Upper lobe of left lung (tissue), 6 donors: ENCODE data around the gene CENPM. TPM values are rescaled to one million over a fixed set of nuclear protein-coding genes. Genes with fewer than 3 reads are reported as not detected.

ENCODE experiments used
- ATAC-seq, 2 donors: fragments of 200-7000 bp; cut with Tn5 transposase; one replicate each; pipeline ENCODE4 v1.9.1; 2022; ENCODE audit warnings: mild to moderate bottlenecking in 2 of 2, moderate library complexity in 2 of 2; ENCODE audit not compliant: low FRiP score in 2 of 2
- DNase-seq, 2 donors: peaks; one replicate each; pipeline ENCODE4 v3.0.0-alpha.2; 2019 to 2020
- H3K27ac ChIP-seq, 4 donors: fragments of 200-600 bp; sonication (generic); one replicate each; pipeline ENCODE4 v1.5.1; 2016 to 2019
- H3K27me3 ChIP-seq, 4 donors: fragments of 200-600 bp; sonication (generic); one replicate each; pipeline ENCODE4 v1.5.1; 2017 to 2019
- H3K36me3 ChIP-seq, 4 donors: fragments of 200-600 bp; sonication (generic); one replicate each; pipeline ENCODE4 v1.5.1; 2016 to 2019
- H3K4me1 ChIP-seq, 4 donors: fragments of 200-600 bp; sonication (generic); one replicate each; pipeline ENCODE4 v1.5.1; 2018 to 2019
- H3K4me3 ChIP-seq, 4 donors: fragments of 200-600 bp; sonication (generic); one replicate each; pipeline ENCODE4 v1.5.1; 2017 to 2019; ENCODE audit warnings: mild to moderate bottlenecking in 2 of 4, moderate library complexity in 1 of 4
- H3K9me3 ChIP-seq, 4 donors: fragments of 200-600 bp; sonication (generic); one replicate each; pipeline ENCODE4 v1.5.1; 2018 to 2019
- EP300 ChIP-seq, 4 donors: sonication (generic); formaldehyde crosslinking; IDR thresholded peaks; one replicate each; pipeline ENCODE4 v1.5.1; 2017; ENCODE audit warnings: antibody characterized with exemption in 4 of 4, control low read depth in 2 of 4
- POLR2A ChIP-seq, 4 donors: fragments of 450-650 bp; IDR thresholded peaks; one replicate each; pipeline ENCODE4 v1.5.1; 2016 to 2017; ENCODE audit warnings: antibody characterized with exemption in 4 of 4, mild to moderate bottlenecking in 2 of 4
- POLR2AphosphoS5 ChIP-seq, 2 donors: sonication (generic); formaldehyde crosslinking; IDR thresholded peaks; one replicate each; pipeline ENCODE4 v1.5.1; 2017; ENCODE audit warnings: antibody characterized with exemption in 2 of 2
- WGBS, 2 donors: methylation state at CpG; one replicate each; pipeline ENCODE4 v1.1.5; 2017 to 2018; 5-methylcytosine and 5-hydroxymethylcytosine counted together
- total RNA-seq, 6 donors: library from RNA; depleted of rRNA in 4 of 6; stranded (reverse); fragments of >200 nt in 4 of 6; gene quantifications; one replicate each; pipeline versions ENCODE4 v1.1.0 to v1.2.1, GENCODE V29; 2016 to 2021
- TF ChIP-seq, protein P1 (sequence below), 6 experiments: fragments of 450-650 bp in 4 of 6; fragments of 200-600 bp in 2 of 6; sonication (generic) in 2 of 6; IDR thresholded peaks; one replicate each; pipeline ENCODE4 v1.5.1; 2016 to 2019; ENCODE audit warnings: antibody characterized with exemption in 6 of 6
- donor health status: DM: no; HTN: no; CAD: no; lungs with moderate emphysema.
- donor health status: DM: no; HTN: yes; CAD: no; lungs with severe emphysema.

Gene CENPM
- total RNA-seq, 6 donors from 2014 or later, result 1.9 to 9.9 (median 7.3) TPM; not detected in 1

DNA sequence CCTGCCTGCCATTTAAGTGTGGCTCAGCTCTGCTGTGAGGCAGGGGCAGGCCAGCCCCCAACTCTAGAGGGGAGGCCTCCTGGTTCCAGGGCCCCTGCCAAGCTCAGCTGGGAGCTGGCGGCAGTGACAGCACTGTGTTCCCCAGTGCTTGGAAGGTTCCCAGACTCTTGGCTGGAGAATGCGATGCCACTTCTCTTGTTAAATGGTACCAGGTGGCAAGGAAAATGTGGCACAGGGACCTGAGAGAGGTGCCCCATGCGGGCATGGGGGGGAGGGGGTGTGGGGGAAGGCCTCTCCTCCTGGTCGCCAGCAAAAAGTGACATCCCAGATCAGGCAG is 12.0 kb downstream of the CENPM start:
- ATAC-seq (no peak), DNase-seq (peak in 1 of 2 donors; percentile 50)
- TF ChIP-seq POLR2AphosphoS5 (IDR thresholded peaks at IDR 0.05) (no peak), POLR2A (IDR thresholded peaks at IDR 0.05) (no peak), EP300 (IDR thresholded peaks at IDR 0.05) (no peak)
- TF ChIP-seq, protein P1, sequence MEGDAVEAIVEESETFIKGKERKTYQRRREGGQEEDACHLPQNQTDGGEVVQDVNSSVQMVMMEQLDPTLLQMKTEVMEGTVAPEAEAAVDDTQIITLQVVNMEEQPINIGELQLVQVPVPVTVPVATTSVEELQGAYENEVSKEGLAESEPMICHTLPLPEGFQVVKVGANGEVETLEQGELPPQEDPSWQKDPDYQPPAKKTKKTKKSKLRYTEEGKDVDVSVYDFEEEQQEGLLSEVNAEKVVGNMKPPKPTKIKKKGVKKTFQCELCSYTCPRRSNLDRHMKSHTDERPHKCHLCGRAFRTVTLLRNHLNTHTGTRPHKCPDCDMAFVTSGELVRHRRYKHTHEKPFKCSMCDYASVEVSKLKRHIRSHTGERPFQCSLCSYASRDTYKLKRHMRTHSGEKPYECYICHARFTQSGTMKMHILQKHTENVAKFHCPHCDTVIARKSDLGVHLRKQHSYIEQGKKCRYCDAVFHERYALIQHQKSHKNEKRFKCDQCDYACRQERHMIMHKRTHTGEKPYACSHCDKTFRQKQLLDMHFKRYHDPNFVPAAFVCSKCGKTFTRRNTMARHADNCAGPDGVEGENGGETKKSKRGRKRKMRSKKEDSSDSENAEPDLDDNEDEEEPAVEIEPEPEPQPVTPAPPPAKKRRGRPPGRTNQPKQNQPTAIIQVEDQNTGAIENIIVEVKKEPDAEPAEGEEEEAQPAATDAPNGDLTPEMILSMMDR (IDR thresholded peaks at IDR 0.05), result no peak
- Histone ChIP-seq H3K9me3 (no peaks in the 10 kb centered on the region), H3K4me3 (no peak overlapping the region), H3K4me1 (peaks cover 0 to 2% (median 0%) of the 10 kb centered on the region in 4 donors), H3K27ac (no peak overlapping the region), H3K27me3 (no peaks in the 10 kb centered on the region), H3K36me3 (no peaks in the 10 kb centered on the region)
- WGBS, 2 donors, result 89 to 100% methylated on average over 1 to 4 of the region's 4 CpGs

DNA sequence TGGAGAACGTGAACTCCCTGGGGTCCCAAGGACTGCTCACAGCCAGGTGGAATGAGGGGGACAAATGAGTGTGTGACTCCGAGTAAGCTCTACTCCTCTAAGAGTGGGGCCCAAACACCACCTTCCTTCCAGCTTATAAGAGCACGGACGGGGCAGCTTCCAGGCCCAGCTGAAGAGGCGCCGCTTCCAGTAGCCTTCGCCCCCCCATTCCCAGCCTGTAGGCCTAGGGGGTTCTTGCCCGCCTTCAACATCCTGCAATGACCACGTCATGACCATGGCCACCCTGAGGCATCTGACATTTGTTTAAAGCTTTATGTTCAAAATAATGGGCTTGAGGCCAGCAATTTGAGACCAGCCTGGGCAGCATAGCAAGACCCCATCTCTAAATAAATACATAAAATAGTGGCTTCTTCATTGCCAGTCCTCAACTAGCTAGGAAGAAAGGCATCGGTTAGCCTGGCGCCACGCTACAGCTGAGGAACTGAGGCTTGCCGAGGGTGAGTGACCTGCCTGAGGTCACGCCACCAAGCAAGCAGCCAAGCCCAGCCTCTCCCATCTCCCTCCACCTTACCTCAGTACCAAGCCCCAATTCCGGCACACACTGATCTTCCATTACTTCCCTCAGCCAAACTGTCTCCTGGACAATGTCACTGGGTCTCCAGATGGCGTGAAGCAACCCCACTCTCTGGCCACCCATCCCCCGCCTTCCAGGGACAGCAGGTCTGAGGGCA is 12.5 kb downstream of the CENPM start:
- ATAC-seq, result no peak
- H3K9me3 ChIP-seq, result no peaks in the 10 kb centered on the region
- peaks cover 0 to 2% (median 0%) of the 10 kb centered on the region in 4 donors for H3K4me1 ChIP-seq
- H3K4me3 ChIP-seq, result no peak overlapping the region
- no peaks in the 10 kb centered on the region for H3K36me3 ChIP-seq
- no peak overlapping the region for H3K27ac ChIP-seq
- peak in 1 of 2 donors; percentile 28 for DNase-seq
- no peaks in the 10 kb centered on the region for H3K27me3 ChIP-seq
- 93 to 97% methylated on average over 11 to 17 of the region's 17 CpGs for WGBS, 2 donors
- TF ChIP-seq, protein P1 (IDR thresholded peaks at IDR 0.05), result no peak
- TF ChIP-seq POLR2A (IDR thresholded peaks at IDR 0.05) (no peak), POLR2AphosphoS5 (IDR thresholded peaks at IDR 0.05) (no peak), EP300 (IDR thresholded peaks at IDR 0.05) (no peak)

DNA sequence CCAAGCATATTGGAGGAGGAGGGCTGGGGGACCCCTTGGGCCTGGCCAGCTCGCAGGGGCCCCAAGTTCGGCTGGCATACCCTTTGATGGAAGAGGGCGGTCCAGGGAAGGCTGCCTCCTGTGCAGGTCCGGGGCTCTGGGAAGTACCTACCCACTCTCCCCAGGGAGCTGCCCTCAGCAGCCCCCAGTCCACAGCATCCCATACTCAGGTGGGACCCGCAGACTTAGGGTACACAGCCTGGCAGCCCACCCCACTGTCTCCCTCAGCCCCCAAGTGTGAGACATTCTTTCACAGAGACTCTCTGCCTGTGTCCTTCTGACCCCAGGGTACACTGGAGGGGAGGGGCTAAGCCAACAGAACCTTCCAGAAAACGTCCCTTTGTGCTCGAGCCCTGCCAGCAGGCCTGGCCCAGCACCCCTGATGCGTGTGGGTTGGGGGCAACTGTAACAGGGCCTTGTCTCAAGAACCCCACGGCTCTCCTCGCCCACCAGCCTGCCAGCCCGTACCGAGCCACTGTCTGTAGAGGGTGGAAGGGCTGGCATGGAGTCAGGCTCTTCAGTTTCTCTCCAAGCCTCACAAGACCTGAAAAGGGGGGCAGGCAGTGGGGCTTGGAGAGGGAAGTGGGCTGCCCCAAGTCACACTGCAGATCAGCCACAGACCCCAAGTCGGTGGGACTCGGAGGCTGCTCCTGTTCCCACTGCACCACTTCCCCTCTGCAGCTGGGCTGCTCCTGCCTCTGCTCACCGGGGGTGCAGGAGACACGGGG is 13.4 kb downstream of the CENPM start:
- no peak for TF ChIP-seq POLR2A (IDR thresholded peaks at IDR 0.05)
- TF ChIP-seq POLR2AphosphoS5 (IDR thresholded peaks at IDR 0.05), result no peak
- no peak for TF ChIP-seq EP300 (IDR thresholded peaks at IDR 0.05)
- TF ChIP-seq, protein P1 (IDR thresholded peaks at IDR 0.05), result no peak
- Histone ChIP-seq H3K27ac (no peak overlapping the region), H3K36me3 (no peaks in the 10 kb centered on the region), H3K27me3 (no peaks in the 10 kb centered on the region), H3K4me1 (no peaks in the 10 kb centered on the region), H3K9me3 (no peaks in the 10 kb centered on the region), H3K4me3 (no peak overlapping the region)
- DNase-seq (peak in 1 of 2 donors; percentile 45), ATAC-seq (peak in 1 of 2 donors; percentile 25)
- 82% methylated on average over 11 of the region's 16 CpGs; no CpG with 5 or more reads in 1 of the 2 donors for WGBS, 2 donors

DNA sequence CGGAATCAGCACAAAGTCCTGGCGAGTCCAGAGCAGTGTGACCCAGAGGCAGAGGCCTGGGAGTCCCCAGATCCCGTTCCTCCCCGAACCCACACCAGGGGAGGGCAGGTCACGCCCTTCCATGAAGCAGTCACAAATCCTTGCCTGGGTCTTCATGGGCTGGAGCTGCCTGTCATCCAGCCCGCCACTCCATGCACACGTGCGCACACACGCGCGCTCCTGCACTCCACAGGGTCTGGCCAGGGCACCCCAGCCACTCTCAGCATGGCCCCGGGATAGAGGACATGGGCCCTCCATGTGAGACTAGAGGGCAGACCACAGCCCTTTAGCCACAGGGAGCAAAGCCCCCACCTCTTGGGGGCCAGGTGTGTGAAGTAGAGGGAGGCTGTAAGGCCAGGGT is 14.6 kb downstream of the CENPM start:
- ATAC-seq, result no peak
- no peak for TF ChIP-seq POLR2A (IDR thresholded peaks at IDR 0.05)
- TF ChIP-seq EP300 (IDR thresholded peaks at IDR 0.05), result no peak
- TF ChIP-seq, protein P1 (IDR thresholded peaks at IDR 0.05), result no peak
- TF ChIP-seq POLR2AphosphoS5 (IDR thresholded peaks at IDR 0.05), result no peak
- WGBS, 2 donors, result 97 to 100% methylated on average over 6 to 12 of the region's 12 CpGs

More for the DNA sequence above, 14.6 kb downstream of the CENPM start:
- H3K4me1 ChIP-seq, result no peaks in the 10 kb centered on the region
- H3K27me3 ChIP-seq, result no peaks in the 10 kb centered on the region
- H3K27ac ChIP-seq, result no peak overlapping the region
- DNase-seq, result peak in 1 of 2 donors; percentile 44
- no peak overlapping the region for H3K4me3 ChIP-seq
- H3K36me3 ChIP-seq, result no peaks in the 10 kb centered on the region
- no peaks in the 10 kb centered on the region for H3K9me3 ChIP-seq
